TTC549 (cell line): Measurements from ENCODE around the gene DNAI4.
A peak's percentile ranks its signal among the peaks of the same experiment; 100 is the strongest.
"Not testable (repeated sequence)": the region's sequence is repeated elsewhere in the genome, so short reads cannot be mapped to it uniquely, and the experiment has no call there.

Source experiments
- FAIRE-seq: peaks from 2 replicates; lab custom pipeline; 2012; peaks lifted over from hg19 to GRCh38; lab: Jason Lieb, UNC

Gene DNAI4

GRCh38 chr1:66929691-66929998, 5.0 kb upstream of the DNAI4 start:
- no peak for FAIRE-seq

GRCh38 chr1:66929146-66929688, 4.6 kb upstream of the DNAI4 start:
- no peak for FAIRE-seq

- no peak for FAIRE-seq
Measured at GRCh38 chr1:66927528-66927927, 2.9 kb upstream of the DNAI4 start.

- FAIRE-seq, result no peak
Measured at GRCh38 chr1:66925944-66926343, 1.3 kb upstream of the DNAI4 start.

- FAIRE-seq, result no peak
Measured at GRCh38 chr1:66925558-66925910, 878 bp upstream of the DNAI4 start.

GRCh38 chr1:66920543-66920942, 4.1 kb downstream of the DNAI4 start:
- FAIRE-seq, result no peak

- FAIRE-seq, result no peak
Measured at GRCh38 chr1:66919828-66920227, 4.8 kb downstream of the DNAI4 start.

GRCh38 chr1:66919063-66919462, 5.6 kb downstream of the DNAI4 start:
- no peak for FAIRE-seq

- FAIRE-seq, result no peak
Measured at GRCh38 chr1:66917476-66917875, 7.2 kb downstream of the DNAI4 start.

GRCh38 chr1:66916320-66916719, 8.3 kb downstream of the DNAI4 start:
- FAIRE-seq, result no peak

GRCh38 chr1:66915203-66915602, 9.5 kb downstream of the DNAI4 start:
- FAIRE-seq, result peak; percentile 78

- no peak for FAIRE-seq
Measured at GRCh38 chr1:66893712-66894111, 30.9 kb downstream of the DNAI4 start.

- no peak for FAIRE-seq
Measured at GRCh38 chr1:66890621-66891020, 34.0 kb downstream of the DNAI4 start.

- no peak for FAIRE-seq
Measured at GRCh38 chr1:66889030-66889429, 35.6 kb downstream of the DNAI4 start.

GRCh38 chr1:66876664-66877063, 48.0 kb downstream of the DNAI4 start:
- FAIRE-seq, result no peak

GRCh38 chr1:66873111-66873510, 51.5 kb downstream of the DNAI4 start:
- no peak for FAIRE-seq

GRCh38 chr1:66872024-66872423, 52.6 kb downstream of the DNAI4 start:
- not testable (repeated sequence) for FAIRE-seq

- no peak for FAIRE-seq
Measured at GRCh38 chr1:66867501-66867900, 57.2 kb downstream of the DNAI4 start.

GRCh38 chr1:66860529-66860928, 64.1 kb downstream of the DNAI4 start:
- FAIRE-seq, result no peak

GRCh38 chr1:66853379-66853778, 71.3 kb downstream of the DNAI4 start:
- FAIRE-seq, result no peak

- no peak for FAIRE-seq
Measured at GRCh38 chr1:66852870-66853269, 71.8 kb downstream of the DNAI4 start.

GRCh38 chr1:66850989-66851388, 73.7 kb downstream of the DNAI4 start:
- no peak for FAIRE-seq

- FAIRE-seq, result no peak
Measured at GRCh38 chr1:66848193-66848592, 76.5 kb downstream of the DNAI4 start.

- FAIRE-seq, result no peak
Measured at GRCh38 chr1:66840929-66841328, 83.7 kb downstream of the DNAI4 start.

- no peak for FAIRE-seq
Measured at GRCh38 chr1:66834926-66835325, 89.7 kb downstream of the DNAI4 start.
